Loucy (cell line): Measurements from ENCODE around the gene PDE9A.

Experiments used
- H2AFZ ChIP-seq: fragments of 200-600 bp; sonication (generic); 2 replicates; pipeline ENCODE4 v1.6.0; 2016; ENCODE audit warnings: antibody characterized with exemption, mild to moderate bottlenecking, low read length, moderate library complexity
- H3F3A ChIP-seq: fragments of 200-600 bp; 2 replicates; pipeline ENCODE4 v1.6.0; 2016; ENCODE audit warnings: antibody characterized with exemption, low read depth, mild to moderate bottlenecking
- H3K27me3 ChIP-seq: fragments of 200-600 bp; sonication (generic); 2 replicates; pipeline ENCODE4 v1.6.1; 2014; ENCODE audit warnings: low read length, mild to moderate bottlenecking; ENCODE audit not compliant: insufficient read depth, poor library complexity, severe bottlenecking
- H3K36me3 ChIP-seq: fragments of 200-600 bp; sonication (generic); 2 replicates; pipeline ENCODE4 v1.6.1; 2016; ENCODE audit warnings: low read length; ENCODE audit not compliant: insufficient read depth
- H3K4me1 ChIP-seq: fragments of 200-600 bp; sonication (generic); 2 replicates; pipeline ENCODE4 v1.5.1; 2014; ENCODE audit warnings: low read length, mild to moderate bottlenecking; ENCODE audit not compliant: insufficient read depth, poor library complexity, severe bottlenecking
- H3K4me2 ChIP-seq: fragments of 200-600 bp; sonication (generic); 2 replicates; pipeline ENCODE4 v1.6.0; 2014; ENCODE audit warnings: antibody characterized with exemption, low read length, low read depth, mild to moderate bottlenecking; ENCODE audit not compliant: poor library complexity, severe bottlenecking
- H3K4me3 ChIP-seq: fragments of 200-600 bp; sonication (generic); 2 replicates; pipeline ENCODE4 v1.5.1; 2014; ENCODE audit warnings: low read length, mild to moderate bottlenecking, mixed read lengths; ENCODE audit not compliant: poor library complexity, severe bottlenecking
- H3K79me2 ChIP-seq: fragments of 200-600 bp; sonication (generic); 2 replicates; pipeline ENCODE4 v1.6.1; 2014; ENCODE audit warnings: low read length; ENCODE audit not compliant: insufficient read depth
- H3K9ac ChIP-seq: fragments of 200-600 bp; sonication (generic); 2 replicates; pipeline ENCODE4 v1.6.0; 2014; ENCODE audit warnings: mild to moderate bottlenecking, low read depth, low read length, moderate library complexity; ENCODE audit not compliant: poor library complexity, severe bottlenecking
- H3K9me2 ChIP-seq: fragments of 200-600 bp; sonication (generic); replicated peaks from 2 replicates; pipeline ENCODE4 v1.6.1; 2016; ENCODE audit warnings: low read depth, low read length, mixed read lengths
- H3K9me3 ChIP-seq: fragments of 200-600 bp; sonication (generic); 2 replicates; pipeline ENCODE4 v1.6.1; 2014; ENCODE audit warnings: mild to moderate bottlenecking, antibody characterized with exemption, low read length, low read depth; ENCODE audit not compliant: insufficient read depth
- H4K20me1 ChIP-seq: fragments of 200-600 bp; sonication (generic); 2 replicates; pipeline ENCODE4 v1.6.0; 2014; ENCODE audit warnings: antibody characterized with exemption, low read length, mild to moderate bottlenecking; ENCODE audit not compliant: insufficient read depth, poor library complexity, severe bottlenecking
- CTCF ChIP-seq: fragments of 200-600 bp; sonication (generic); conservative IDR thresholded peaks from 2 replicates; pipeline ENCODE4 v1.5.1; 2014; ENCODE audit warnings: mild to moderate bottlenecking, antibody characterized with exemption, low read length
- EZH2phosphoT487 ChIP-seq: fragments of 200-600 bp; IDR thresholded peaks from 2 replicates; pipeline ENCODE4 v1.6.1; 2018; ENCODE audit warnings: antibody characterized with exemption, mild to moderate bottlenecking, moderate library complexity, borderline replicate concordance

PDE9A gene

GRCh38 chr21:42621819-42622177 is 31.6 kb upstream of the PDE9A start:
- H3K9ac ChIP-seq: no peak overlapping the region
- H3K27me3 ChIP-seq: no peaks in the 10 kb centered on the region
- no peak overlapping the region for H2AFZ ChIP-seq
- H3K4me1 ChIP-seq: peaks cover 9% of the 10 kb centered on the region
- H3F3A ChIP-seq: no peaks in the 10 kb centered on the region
- TF ChIP-seq EZH2phosphoT487: no peak
- no peak for TF ChIP-seq CTCF
- no peaks in the 10 kb centered on the region for H3K79me2 ChIP-seq
- H4K20me1 ChIP-seq: no peaks in the 10 kb centered on the region
- no peaks in the 10 kb centered on the region for H3K36me3 ChIP-seq
- H3K9me3 ChIP-seq: no peaks in the 10 kb centered on the region
- no peak overlapping the region for H3K4me2 ChIP-seq
- no peak overlapping the region for H3K4me3 ChIP-seq
- H3K9me2 ChIP-seq: no peaks in the 10 kb centered on the region

DNA sequence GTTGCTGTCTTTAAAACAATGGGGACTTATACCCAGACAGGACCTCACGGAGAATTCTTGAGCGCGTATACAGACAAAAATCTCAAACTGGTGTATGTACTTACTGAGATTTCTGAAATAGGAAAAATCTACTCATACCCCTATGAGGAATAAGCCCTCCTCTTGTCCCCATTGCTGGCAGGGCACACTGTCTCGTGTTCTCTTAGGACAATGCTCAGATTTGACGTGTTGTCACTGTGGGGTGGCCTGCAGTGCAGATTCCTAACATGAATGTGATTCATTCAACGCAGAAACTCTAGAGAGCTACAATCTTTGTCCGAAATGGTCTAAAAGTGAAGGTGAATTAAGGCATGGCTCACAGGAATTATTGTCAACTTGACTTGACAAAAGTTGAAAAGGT is 31.1 kb upstream of the PDE9A start:
- Histone ChIP-seq H3K9me3 (no peaks in the 10 kb centered on the region), H2AFZ (no peak overlapping the region), H3K9ac (no peak overlapping the region), H3K27me3 (no peaks in the 10 kb centered on the region), H3K4me1 (peaks cover 9% of the 10 kb centered on the region), H3K9me2 (no peaks in the 10 kb centered on the region), H3K36me3 (no peaks in the 10 kb centered on the region), H4K20me1 (no peaks in the 10 kb centered on the region), H3F3A (no peaks in the 10 kb centered on the region), H3K4me2 (no peak overlapping the region), H3K4me3 (no peak overlapping the region), H3K79me2 (no peaks in the 10 kb centered on the region)
- TF ChIP-seq CTCF (no peak), EZH2phosphoT487 (no peak)

- H3K9me2 ChIP-seq: no peaks in the 10 kb centered on the region
- H3K4me3 ChIP-seq: no peak overlapping the region
- no peak overlapping the region for H3K4me2 ChIP-seq
- H3K79me2 ChIP-seq: no peaks in the 10 kb centered on the region
- H4K20me1 ChIP-seq: no peaks in the 10 kb centered on the region
- H3K27me3 ChIP-seq: no peaks in the 10 kb centered on the region
- H2AFZ ChIP-seq: no peak overlapping the region
- no peaks in the 10 kb centered on the region for H3K9me3 ChIP-seq
- TF ChIP-seq EZH2phosphoT487 (no peak), CTCF (no peak)
- no peaks in the 10 kb centered on the region for H3K36me3 ChIP-seq
- H3F3A ChIP-seq: no peaks in the 10 kb centered on the region
- H3K4me1 ChIP-seq: peaks cover 9% of the 10 kb centered on the region
- H3K9ac ChIP-seq: no peak overlapping the region
Observed at GRCh38 chr21:42623694-42624093, 29.7 kb upstream of the PDE9A start.
